ENCODE results near the gene AFM. TPM values are rescaled to one million over a fixed set of nuclear protein-coding genes. Genes with fewer than 3 reads are reported as not detected.

AFM gene
- total and polyA plus RNA-seq, 2 experiments from 2014 or later: 52.7 to 78.4 TPM

GRCh38 chr4:73518340-73518739 lies 36.8 kb downstream of the AFM start:
- Histone ChIP-seq H3K4me2 (no peak overlapping the region), H3K9me3 (ENCODE audit: low read depth) (no peaks in the 10 kb centered on the region), H3K27ac (no peak overlapping the region), H2AFZ (no peak overlapping the region), H4K20me1 (ENCODE audit: insufficient read depth, poor library complexity, severe bottlenecking) (no peaks in the 10 kb centered on the region), H3K36me3 (replicated peaks; ENCODE audit: insufficient read depth, low read depth) (no peaks in the 10 kb centered on the region), H3K79me2 (no peaks in the 10 kb centered on the region), H3K4me3 (no peak overlapping the region), H3K9me2 (replicated peaks; ENCODE audit: insufficient read depth) (no peaks in the 10 kb centered on the region), H3K27me3 (no peaks in the 10 kb centered on the region), H3K4me1 (ENCODE audit: insufficient read depth) (no peaks in the 10 kb centered on the region)
- TF ChIP-seq EZH2phosphoT487 (IDR thresholded peaks at IDR 0.05; ENCODE audit: low read depth, severe bottlenecking, unreplicated experiment) (no peak), CTCF (IDR thresholded peaks at IDR 0.05; ENCODE audit: poor library complexity) (no peak), EZH2 (IDR thresholded peaks at IDR 0.05; ENCODE audit: borderline replicate concordance) (no peak)
- WGBS (ENCODE audit: low lambda C conversion rate, missing lambda C conversion rate): 78% methylated on average over 3 of the region's 3 CpGs
- no peak for DNase-seq (ENCODE audit: low spot score)

DNA sequence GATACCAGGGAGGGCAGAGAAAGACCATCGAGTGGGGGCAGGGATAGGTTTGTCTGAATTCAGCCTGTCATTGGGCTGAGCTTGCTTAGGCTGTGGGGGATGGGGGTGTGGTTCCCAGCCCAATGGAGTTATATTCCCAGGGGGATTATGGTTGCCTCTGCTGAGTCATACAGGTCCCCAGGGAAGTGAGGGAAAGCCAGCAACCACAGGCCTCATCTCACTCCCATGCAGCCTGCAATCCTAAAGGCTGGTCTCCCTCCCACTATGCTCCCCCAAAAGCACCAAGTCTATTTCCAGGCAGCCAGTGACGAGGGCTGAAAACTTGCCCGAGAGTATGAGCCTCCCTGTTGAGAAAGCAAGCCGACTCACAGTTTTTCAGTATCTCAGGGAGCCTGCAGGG lies 39.3 kb downstream of the AFM start:
- Histone ChIP-seq H3K79me2 (no peaks in the 10 kb centered on the region), H3K4me2 (no peak overlapping the region), H3K27me3 (no peaks in the 10 kb centered on the region), H3K9me2 (replicated peaks; ENCODE audit: insufficient read depth) (no peaks in the 10 kb centered on the region), H3K4me3 (no peak overlapping the region), H4K20me1 (ENCODE audit: insufficient read depth, poor library complexity, severe bottlenecking) (no peaks in the 10 kb centered on the region), H3K9me3 (ENCODE audit: low read depth) (no peaks in the 10 kb centered on the region), H3K4me1 (ENCODE audit: insufficient read depth) (no peaks in the 10 kb centered on the region), H3K36me3 (replicated peaks; ENCODE audit: insufficient read depth, low read depth) (no peaks in the 10 kb centered on the region), H2AFZ (no peak overlapping the region), H3K27ac (no peak overlapping the region)
- 44% methylated on average over 4 of the region's 4 CpGs for WGBS (ENCODE audit: low lambda C conversion rate, missing lambda C conversion rate)
- no peak for TF ChIP-seq CTCF (IDR thresholded peaks at IDR 0.05; ENCODE audit: poor library complexity)
- no peak for TF ChIP-seq EZH2 (IDR thresholded peaks at IDR 0.05; ENCODE audit: borderline replicate concordance)
- peak; percentile 12 for DNase-seq (ENCODE audit: low spot score)

GRCh38 chr4:73523126-73523525 lies 41.6 kb downstream of the AFM start:
- Histone ChIP-seq H3K4me3 (no peak overlapping the region), H3K4me1 (ENCODE audit: insufficient read depth) (no peaks in the 10 kb centered on the region), H3K36me3 (replicated peaks; ENCODE audit: insufficient read depth, low read depth) (no peaks in the 10 kb centered on the region), H3K9me2 (replicated peaks; ENCODE audit: insufficient read depth) (no peaks in the 10 kb centered on the region), H3K27me3 (no peaks in the 10 kb centered on the region), H2AFZ (no peak overlapping the region), H3K79me2 (no peaks in the 10 kb centered on the region), H3K4me2 (no peak overlapping the region), H3K9me3 (ENCODE audit: low read depth) (no peaks in the 10 kb centered on the region), H3K27ac (no peak overlapping the region), H4K20me1 (ENCODE audit: insufficient read depth, poor library complexity, severe bottlenecking) (no peaks in the 10 kb centered on the region)
- TF ChIP-seq CTCF (IDR thresholded peaks at IDR 0.05; ENCODE audit: poor library complexity) (no peak), EZH2phosphoT487 (IDR thresholded peaks at IDR 0.05; ENCODE audit: low read depth, severe bottlenecking, unreplicated experiment) (no peak), EZH2 (IDR thresholded peaks at IDR 0.05; ENCODE audit: borderline replicate concordance) (no peak)
- 86% methylated on average over 2 of the region's 2 CpGs for WGBS (ENCODE audit: low lambda C conversion rate, missing lambda C conversion rate)
- no peak for DNase-seq (ENCODE audit: low spot score)

DNA sequence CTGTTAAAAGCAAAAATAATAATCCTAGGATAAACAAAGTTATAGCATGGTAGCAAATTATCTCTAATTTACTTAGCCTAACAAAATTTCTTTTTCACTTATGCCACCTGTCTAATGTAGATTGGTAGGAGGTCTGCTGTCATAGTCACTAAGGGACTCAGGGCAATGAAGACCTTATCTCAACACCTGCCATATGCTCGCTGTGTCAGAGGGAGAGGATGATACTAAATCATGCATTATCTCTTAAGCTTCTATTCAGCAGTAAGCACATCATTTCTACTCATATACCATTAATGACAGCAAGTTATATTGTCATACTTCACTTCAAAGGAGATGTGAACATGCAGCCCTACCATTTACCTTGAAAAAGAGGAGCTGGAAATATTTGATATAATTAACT lies 44.1 kb downstream of the AFM start:
- no peaks in the 10 kb centered on the region for H3K4me1 ChIP-seq (ENCODE audit: insufficient read depth)
- no peaks in the 10 kb centered on the region for H3K9me2 ChIP-seq (replicated peaks; ENCODE audit: insufficient read depth)
- H2AFZ ChIP-seq: no peak overlapping the region
- H3K9me3 ChIP-seq (ENCODE audit: low read depth): no peaks in the 10 kb centered on the region
- no peaks in the 10 kb centered on the region for H3K36me3 ChIP-seq (replicated peaks; ENCODE audit: insufficient read depth, low read depth)
- H3K4me3 ChIP-seq: no peak overlapping the region
- no peaks in the 10 kb centered on the region for H3K27me3 ChIP-seq
- no peak overlapping the region for H3K4me2 ChIP-seq
- H3K79me2 ChIP-seq: no peaks in the 10 kb centered on the region
- H3K27ac ChIP-seq: no peak overlapping the region
- 83% methylated on average over 1 of the region's 1 CpG for WGBS (ENCODE audit: low lambda C conversion rate, missing lambda C conversion rate)
- no peaks in the 10 kb centered on the region for H4K20me1 ChIP-seq (ENCODE audit: insufficient read depth, poor library complexity, severe bottlenecking)
- no peak for DNase-seq (ENCODE audit: low spot score)
- no peak for TF ChIP-seq CTCF (IDR thresholded peaks at IDR 0.05; ENCODE audit: poor library complexity)
- no peak for TF ChIP-seq EZH2phosphoT487 (IDR thresholded peaks at IDR 0.05; ENCODE audit: low read depth, severe bottlenecking, unreplicated experiment)
- TF ChIP-seq EZH2 (IDR thresholded peaks at IDR 0.05; ENCODE audit: borderline replicate concordance): no peak
